Liver (tissue), 9 donors: ENCODE results near the gene THSD7B. TPM values are rescaled to one million over a fixed set of nuclear protein-coding genes. Genes with fewer than 3 reads are reported as not detected.

Source experiments
- DNase-seq: peaks from one replicate; pipeline ENCODE4 v3.0.0-alpha.2; 2017; ENCODE audit warnings: low spot score
- H3K27ac ChIP-seq, 2 donors: one replicate each; pipeline ENCODE4 v1.7.0; 2013; ENCODE audit warnings: inconsistent platforms in 2 of 2, low read length in 2 of 2, control low read depth in 1 of 2, low read depth in 1 of 2, mild to moderate bottlenecking in 1 of 2
- H3K27me3 ChIP-seq, 4 donors: one replicate each; pipeline versions ENCODE4 v1.6.1 to v1.7.0; 2013; ENCODE audit warnings: low read length in 3 of 4, inconsistent platforms in 1 of 4, mild to moderate bottlenecking in 1 of 4, moderate library complexity in 1 of 4; ENCODE audit not compliant: control insufficient read depth in 4 of 4, insufficient read depth in 4 of 4
- H3K36me3 ChIP-seq, 4 donors: one replicate each; pipeline versions ENCODE4 v1.6.1 to v1.7.0; 2013; ENCODE audit warnings: low read length in 3 of 4, mild to moderate bottlenecking in 3 of 4, low read depth in 1 of 4, moderate library complexity in 1 of 4; ENCODE audit not compliant: control insufficient read depth in 4 of 4, insufficient read depth in 3 of 4
- H3K4me1 ChIP-seq, 4 donors: one replicate each; pipeline versions ENCODE4 v1.6.1 to v1.7.0; 2013; ENCODE audit warnings: low read length in 3 of 4, mild to moderate bottlenecking in 3 of 4, moderate library complexity in 1 of 4; ENCODE audit not compliant: control insufficient read depth in 4 of 4, insufficient read depth in 4 of 4
- H3K4me3 ChIP-seq, 3 donors: one replicate each; pipeline versions ENCODE4 v1.6.1 to v1.7.0; 2013; ENCODE audit warnings: low read length in 3 of 3, control low read depth in 1 of 3, low read depth in 1 of 3, mild to moderate bottlenecking in 1 of 3
- H3K9ac ChIP-seq, 2 donors: one replicate each; pipeline ENCODE4 v1.7.0; 2013; ENCODE audit warnings: low read length in 2 of 2, mild to moderate bottlenecking in 2 of 2, moderate library complexity in 2 of 2, control low read depth in 1 of 2, low read depth in 1 of 2
- H3K9me3 ChIP-seq, 4 donors: one replicate each; pipeline versions ENCODE4 v1.6.1 to v1.7.0; 2013; ENCODE audit warnings: low read length in 3 of 4; ENCODE audit not compliant: control insufficient read depth in 4 of 4
- ATF3 ChIP-seq: IDR thresholded peaks from 2 replicates; pipeline ENCODE4 v1.6.1; 2016; ENCODE audit warnings: antibody characterized with exemption
- CTCF ChIP-seq: fragments of 150-350 bp; IDR thresholded peaks from 2 replicates; pipeline ENCODE4 v1.5.1; 2017; ENCODE audit warnings: improper control_type of control experiment, low read depth, low read length; ENCODE audit not compliant: missing input control
- EGR1 ChIP-seq, 2 donors: IDR thresholded peaks; 2 replicates each; pipeline ENCODE4 v1.6.1; 2016 to 2018; ENCODE audit warnings: antibody characterized with exemption in 2 of 2, low read depth in 2 of 2
- FOXA1 ChIP-seq: IDR thresholded peaks from 2 replicates; pipeline ENCODE4 v1.6.1; 2016; ENCODE audit warnings: antibody characterized with exemption
- FOXA2 ChIP-seq: IDR thresholded peaks from 2 replicates; pipeline ENCODE4 v1.6.1; 2016; ENCODE audit warnings: antibody characterized with exemption
- GABPA ChIP-seq, 2 donors: IDR thresholded peaks in 1 of 2; conservative IDR thresholded peaks in 1 of 2; 2 replicates each; pipeline ENCODE4 v1.6.1; 2016; ENCODE audit warnings: antibody characterized with exemption in 2 of 2, mild to moderate bottlenecking in 1 of 2, moderate library complexity in 1 of 2
- HNF4A ChIP-seq, 2 donors: conservative IDR thresholded peaks; 2 replicates each; pipeline ENCODE4 v1.6.1; 2016; ENCODE audit warnings: antibody characterized with exemption in 2 of 2, mild to moderate bottlenecking in 2 of 2
- HNF4G ChIP-seq: IDR thresholded peaks from 2 replicates; pipeline ENCODE4 v1.6.1; 2016; ENCODE audit warnings: antibody characterized with exemption
- JUND ChIP-seq, 2 donors: IDR thresholded peaks; 2 replicates each; pipeline ENCODE4 v1.6.1; 2016; ENCODE audit warnings: antibody characterized with exemption in 2 of 2
- MAX ChIP-seq: IDR thresholded peaks from 2 replicates; pipeline ENCODE4 v1.6.1; 2016; ENCODE audit warnings: antibody characterized with exemption
- NR2F2 ChIP-seq: IDR thresholded peaks from 2 replicates; pipeline ENCODE4 v1.6.1; 2016; ENCODE audit warnings: antibody characterized with exemption
- RXRA ChIP-seq, 2 donors: IDR thresholded peaks; 2 replicates each; pipeline ENCODE4 v1.6.1; 2017 to 2018; ENCODE audit warnings: antibody characterized with exemption in 2 of 2, mild to moderate bottlenecking in 1 of 2
- SP1 ChIP-seq: IDR thresholded peaks from 2 replicates; pipeline ENCODE4 v1.6.1; 2018; ENCODE audit warnings: antibody characterized with exemption, mild to moderate bottlenecking
- TAF1 ChIP-seq: conservative IDR thresholded peaks from 2 replicates; pipeline ENCODE4 v1.6.1; 2016; ENCODE audit warnings: antibody characterized with exemption, mild to moderate bottlenecking
- YY1 ChIP-seq: IDR thresholded peaks from 2 replicates; pipeline ENCODE4 v1.6.1; 2016; ENCODE audit warnings: antibody characterized with exemption, mild to moderate bottlenecking
- ZBTB33 ChIP-seq: IDR thresholded peaks from 2 replicates; pipeline ENCODE4 v1.6.1; 2016; ENCODE audit warnings: antibody characterized with exemption
- WGBS: extraction: QIAGEN DNeasy Blood & Tissue Kit; methylation state at CpG from one replicate; pipeline ENCODE4 v1.1.7; 2013; 5-methylcytosine and 5-hydroxymethylcytosine counted together
- polyA plus RNA-seq, 2 donors: library from polyadenylated mRNA; stranded (reverse) in 1 of 2; unstranded in 1 of 2; fragments of 200-250 nt in 1 of 2; fragments of >200 nt in 1 of 2; fragmentation: Nextera tagmentation in 1 of 2; extraction: Ambion mirVana in 1 of 2; gene quantifications; one replicate each; pipeline versions ENCODE4 v1.2.1 to v1.2.3, GENCODE V29; 2013 to 2015
- total RNA-seq, 2 donors: library from RNA; depleted of rRNA; stranded (reverse); fragments of >200 nt; gene quantifications; one replicate each; pipeline ENCODE4 v1.2.3, GENCODE V29; 2014
- donor health status: healthy.
- donor health status: healthy.
- donor health status: healthy.
- donor health status: healthy.
- donor health status: healthy.

The THSD7B gene
- total and polyA plus RNA-seq, 4 donors = 0.01 to 0.75 (median 0.42) TPM; not detected in 1

GRCh38 chr2:137670111-137670510 is 904.8 kb downstream of the THSD7B start (continued):
- TF ChIP-seq GABPA (IDR thresholded peaks at IDR 0.05 in 1 of 2, conservative IDR thresholded peaks at IDR 0.05 in 1 of 2) (no peak), HNF4A (conservative IDR thresholded peaks at IDR 0.05) (no peak), FOXA2 (no peak), TAF1 (no peak)

- no peaks in the 10 kb centered on the region for H3K4me1 ChIP-seq
- no peak overlapping the region for H3K9ac ChIP-seq
- TF ChIP-seq FOXA2 = no peak
- no peak for TF ChIP-seq NR2F2
- no peak for TF ChIP-seq MAX
- TF ChIP-seq YY1 = no peak
- no peak for TF ChIP-seq RXRA (IDR thresholded peaks at IDR 0.05)
- no peak for TF ChIP-seq ATF3
- TF ChIP-seq HNF4G = no peak
- no peak for TF ChIP-seq JUND (IDR thresholded peaks at IDR 0.05)
- TF ChIP-seq HNF4A (conservative IDR thresholded peaks at IDR 0.05) = no peak
- no peak for TF ChIP-seq FOXA1
- no peak for TF ChIP-seq GABPA (IDR thresholded peaks at IDR 0.05 in 1 of 2, conservative IDR thresholded peaks at IDR 0.05 in 1 of 2)
- no peaks in the 10 kb centered on the region for H3K36me3 ChIP-seq
- peaks cover 0 to 2% (median 0%) of the 10 kb centered on the region in 4 donors for H3K27me3 ChIP-seq
- H3K27ac ChIP-seq = no peak overlapping the region
- DNase-seq = no peak
- no peaks in the 10 kb centered on the region for H3K9me3 ChIP-seq
- H3K4me3 ChIP-seq = no peak overlapping the region
Measured at GRCh38 chr2:137672989-137673552, 907.7 kb downstream of the THSD7B start.

- no peak overlapping the region for H3K9ac ChIP-seq
- no peak for DNase-seq
- H3K27me3 ChIP-seq = peaks cover 0 to 1% (median 0%) of the 10 kb centered on the region in 4 donors
- H3K36me3 ChIP-seq = no peaks in the 10 kb centered on the region
- WGBS = 54% methylated on average over 2 of the region's 2 CpGs
- no peak for TF ChIP-seq ZBTB33
- TF ChIP-seq CTCF = no peak
- TF ChIP-seq HNF4G = no peak
- TF ChIP-seq SP1 = no peak
- TF ChIP-seq EGR1 (IDR thresholded peaks at IDR 0.05; ENCODE audit: low read depth in 2 of 2) = no peak
- no peak for TF ChIP-seq YY1
- no peak for TF ChIP-seq TAF1
- no peak overlapping the region for H3K27ac ChIP-seq
- no peaks in the 10 kb centered on the region for H3K9me3 ChIP-seq
- no peak overlapping the region for H3K4me3 ChIP-seq
- H3K4me1 ChIP-seq = no peaks in the 10 kb centered on the region
Measured at GRCh38 chr2:137674991-137675390, 909.6 kb downstream of the THSD7B start.
